Activated CD8-positive, alpha-beta T cell treated with anti-CD3 and anti-CD28 coated beads, Interleukin-2, amount 10 ng/mL, durations not matched to agents 7 days and 5 days (primary cell): ENCODE data around the gene ZNF562. TPM values are rescaled to one million over a fixed set of nuclear protein-coding genes. Genes with fewer than 3 reads are reported as not detected.
"Not testable (repeated sequence)": the region's sequence is repeated elsewhere in the genome, so short reads cannot be mapped to it uniquely, and the experiment has no call there.

Experiments
- ATAC-seq: fragments of 150-1000 bp; cut with Tn5 transposase; one replicate; pipeline ENCODE4 v1.10.0; 2021; ENCODE audit warnings: moderate library complexity
- CTCF ChIA-PET: fragments of 350-600 bp; sonication (Branson Sonifier 250); formaldehyde crosslinking; loops from one replicate; lab custom pipeline; 2021; ENCODE audit warnings: antibody characterized with exemption; lab: Charles Lee
- POLR2A ChIA-PET: fragments of 350-600 bp; sonication (Branson Sonifier 250); formaldehyde crosslinking; loops from one replicate; lab custom pipeline; 2021; ENCODE audit warnings: antibody characterized with exemption; lab: Charles Lee
- DNase-seq: peaks from one replicate; pipeline ENCODE4 v3.0.0-alpha.2; 2020
- H3K27ac Mint-ChIP-seq: one replicate; pipeline ENCODE4 v1.8.0; 2021; ENCODE audit warnings: mild to moderate bottlenecking, mixed read lengths
- H3K27me3 Mint-ChIP-seq: one replicate; pipeline ENCODE4 v1.8.0; 2021; ENCODE audit warnings: low read depth, mixed read lengths
- H3K36me3 Mint-ChIP-seq: one replicate; pipeline ENCODE4 v1.8.0; 2021; ENCODE audit warnings: low read depth, mixed read lengths
- H3K4me1 Mint-ChIP-seq: one replicate; pipeline ENCODE4 v1.8.0; 2021; ENCODE audit warnings: low read depth, mixed read lengths
- H3K4me3 Mint-ChIP-seq: one replicate; pipeline ENCODE4 v1.8.0; 2021; ENCODE audit warnings: mild to moderate bottlenecking, mixed read lengths
- H3K9me3 Mint-ChIP-seq: one replicate; pipeline ENCODE4 v1.8.0; 2022; ENCODE audit warnings: mixed read lengths; ENCODE audit not compliant: insufficient read depth
- total RNA-seq, 2 experiments: library from RNA; stranded (reverse); gene quantifications; one replicate each; pipeline ENCODE4 v1.2.3, GENCODE V29; 2021

ZNF562 gene
- 10 to 100 TPM; 27.2 to 29.2 TPM for total RNA-seq

GRCh38 chr19:9674663-9675357 lies at the start of gene ZNF562:
Gene ZNF562 (minus strand): TSS chr19:9675100. CDS start chr19:9660744, 14,356 bp downstream.
- ATAC-seq (peak; percentile 91), DNase-seq (peak; percentile 88)
- Mint-ChIP-seq H3K27ac (peak within 1 kb of the TSS; percentile 99), H3K9me3 (peaks cover 35% of the 10 kb centered on the region), H3K27me3 (no peaks in the 10 kb centered on the region), H3K36me3 (peaks cover 52% of the 10 kb centered on the region), H3K4me3 (peak within 1 kb of the TSS; percentile 86), H3K4me1 (peaks cover 25% of the 10 kb centered on the region)
- CTCF ChIA-PET = no interaction called here
- POLR2A ChIA-PET = interaction anchor here (2.2 kb wide), 1 partner anchor 94 kb away, joined by 9 read pairs; the partner anchor contains the start of gene ZNF846

GRCh38 chr19:9724157-9724556 lies 49.3 kb upstream of the ZNF562 start:
- peaks cover 5% of the 10 kb centered on the region for H3K36me3 Mint-ChIP-seq
- no peak overlapping the region for H3K4me3 Mint-ChIP-seq
- no peaks in the 10 kb centered on the region for H3K27me3 Mint-ChIP-seq
- H3K27ac Mint-ChIP-seq = no peak overlapping the region
- ChIA-PET CTCF (no interaction called here), POLR2A (no interaction called here)
- peaks cover 13% of the 10 kb centered on the region for H3K9me3 Mint-ChIP-seq
- peaks cover 7% of the 10 kb centered on the region for H3K4me1 Mint-ChIP-seq
- DNase-seq = no peak
- no peak for ATAC-seq

GRCh38 chr19:9721861-9722260 lies 47.0 kb upstream of the ZNF562 start:
- DNase-seq (no peak), ATAC-seq (no peak)
- Mint-ChIP-seq H3K27me3 (no peaks in the 10 kb centered on the region), H3K27ac (peak overlapping the region; percentile 36), H3K9me3 (peaks cover 13% of the 10 kb centered on the region), H3K4me3 (no peak overlapping the region), H3K36me3 (peaks cover 5% of the 10 kb centered on the region), H3K4me1 (peaks cover 7% of the 10 kb centered on the region)
- ChIA-PET CTCF (interaction anchor here (1.1 kb wide), 1 partner anchor 377 kb away, joined by 3 read pairs; no protein-coding TSS in a partner anchor), POLR2A (no interaction called here)

GRCh38 chr19:9720541-9720940 lies 45.6 kb upstream of the ZNF562 start:
- no peak for ATAC-seq
- H3K9me3 Mint-ChIP-seq = peaks cover 13% of the 10 kb centered on the region
- DNase-seq = no peak
- POLR2A ChIA-PET = no interaction called here
- H3K4me1 Mint-ChIP-seq = peaks cover 7% of the 10 kb centered on the region
- H3K4me3 Mint-ChIP-seq = no peak overlapping the region
- H3K27ac Mint-ChIP-seq = no peak overlapping the region
- H3K36me3 Mint-ChIP-seq = peaks cover 5% of the 10 kb centered on the region
- CTCF ChIA-PET = no interaction called here
- H3K27me3 Mint-ChIP-seq = no peaks in the 10 kb centered on the region

GRCh38 chr19:9711815-9712214 lies 36.9 kb upstream of the ZNF562 start:
- no peaks in the 10 kb centered on the region for H3K4me1 Mint-ChIP-seq

GRCh38 chr19:9709305-9709704 lies 34.4 kb upstream of the ZNF562 start:
- H3K36me3 Mint-ChIP-seq = no peaks in the 10 kb centered on the region
- no peak overlapping the region for H3K27ac Mint-ChIP-seq
- no peak overlapping the region for H3K4me3 Mint-ChIP-seq
- no peaks in the 10 kb centered on the region for H3K4me1 Mint-ChIP-seq
- ATAC-seq (no peak), DNase-seq (no peak)
- H3K27me3 Mint-ChIP-seq = no peaks in the 10 kb centered on the region
- POLR2A ChIA-PET = no interaction called here
- H3K9me3 Mint-ChIP-seq = peaks cover 23% of the 10 kb centered on the region
- CTCF ChIA-PET = no interaction called here

More at GRCh38 chr19:9711815-9712214, 36.9 kb upstream of the ZNF562 start:
- no peak for ATAC-seq
- Mint-ChIP-seq H3K4me3 (no peak overlapping the region), H3K27me3 (no peaks in the 10 kb centered on the region), H3K27ac (no peak overlapping the region), H3K36me3 (no peaks in the 10 kb centered on the region), H3K9me3 (peaks cover 23% of the 10 kb centered on the region)
- DNase-seq = no peak
- ChIA-PET POLR2A (no interaction called here), CTCF (no interaction called here)

- Mint-ChIP-seq H3K27me3 (no peaks in the 10 kb centered on the region), H3K36me3 (no peaks in the 10 kb centered on the region), H3K9me3 (peaks cover 10% of the 10 kb centered on the region), H3K4me1 (peaks cover 9% of the 10 kb centered on the region), H3K27ac (no peak overlapping the region), H3K4me3 (no peak overlapping the region)
- ATAC-seq (no peak), DNase-seq (no peak)
- POLR2A ChIA-PET = no interaction called here
- CTCF ChIA-PET = no interaction called here
Measured at GRCh38 chr19:9705836-9706235, 30.9 kb upstream of the ZNF562 start.

GRCh38 chr19:9702186-9702585 lies 27.3 kb upstream of the ZNF562 start:
- no peak for DNase-seq
- Mint-ChIP-seq H3K4me1 (peaks cover 9% of the 10 kb centered on the region), H3K9me3 (peaks cover 13% of the 10 kb centered on the region), H3K27ac (no peak overlapping the region), H3K4me3 (no peak overlapping the region), H3K36me3 (no peaks in the 10 kb centered on the region), H3K27me3 (no peaks in the 10 kb centered on the region)
- ATAC-seq = no peak
- ChIA-PET CTCF (no interaction called here), POLR2A (no interaction called here)

- H3K36me3 Mint-ChIP-seq = no peaks in the 10 kb centered on the region
- ChIA-PET CTCF (no interaction called here), POLR2A (no interaction called here)
- no peak overlapping the region for H3K4me3 Mint-ChIP-seq
- H3K4me1 Mint-ChIP-seq = peaks cover 9% of the 10 kb centered on the region
- DNase-seq (no peak), ATAC-seq (no peak)
- H3K9me3 Mint-ChIP-seq = peaks cover 21% of the 10 kb centered on the region
- H3K27me3 Mint-ChIP-seq = no peaks in the 10 kb centered on the region
- no peak overlapping the region for H3K27ac Mint-ChIP-seq
Measured at GRCh38 chr19:9700229-9700981, 25.5 kb upstream of the ZNF562 start.

GRCh38 chr19:9690301-9690700 lies 15.4 kb upstream of the ZNF562 start:
- H3K9me3 Mint-ChIP-seq = peaks cover 17% of the 10 kb centered on the region
- POLR2A ChIA-PET, ATAC-seq: not testable (repeated sequence)

GRCh38 chr19:9679996-9680395 lies 5.1 kb upstream of the ZNF562 start:
- H3K27ac Mint-ChIP-seq, CTCF ChIA-PET, H3K4me1 Mint-ChIP-seq, DNase-seq, H3K27me3 Mint-ChIP-seq, H3K4me3 Mint-ChIP-seq, ATAC-seq, POLR2A ChIA-PET, H3K9me3 Mint-ChIP-seq, H3K36me3 Mint-ChIP-seq: not testable (repeated sequence)

More at GRCh38 chr19:9690301-9690700, 15.4 kb upstream of the ZNF562 start:
- CTCF ChIA-PET, DNase-seq, H3K4me1 Mint-ChIP-seq, H3K4me3 Mint-ChIP-seq, H3K27me3 Mint-ChIP-seq, H3K36me3 Mint-ChIP-seq, H3K27ac Mint-ChIP-seq: not testable (repeated sequence)

- Mint-ChIP-seq H3K36me3 (peaks cover 46% of the 10 kb centered on the region), H3K4me1 (peaks cover 25% of the 10 kb centered on the region), H3K9me3 (peaks cover 30% of the 10 kb centered on the region), H3K4me3 (peak overlapping the region; percentile 86), H3K27ac (peak overlapping the region; percentile 99)
- POLR2A ChIA-PET = interaction anchor here (2.2 kb wide), 1 partner anchor 93 kb away, joined by 9 read pairs; the partner anchor contains the start of gene ZNF846
- CTCF ChIA-PET, DNase-seq, ATAC-seq, H3K27me3 Mint-ChIP-seq: not testable (repeated sequence)
Measured at GRCh38 chr19:9675358-9675901, 530 bp upstream of the ZNF562 start.
